Cardiac fibroblast (primary cell): ENCODE measurements around the gene KCND3.
A peak's percentile ranks its signal among the peaks of the same experiment; 100 is the strongest.

Experiments
- DNase-seq, 2 donors: peaks; one replicate each; pipeline versions ENCODE4 v3.0.0 to v3.0.0-alpha.2; 2010; ENCODE audit warnings: low read depth in 2 of 2
- H3K4me3 ChIP-seq, 2 donors: replicated peaks in 1 of 2; 1 replicate in 1 of 2; 2 replicates in 1 of 2; pipeline ENCODE4 v1.5.1; 2011; ENCODE audit warnings: low read depth in 2 of 2, low read length in 2 of 2, mild to moderate bottlenecking in 2 of 2, moderate library complexity in 1 of 2
- CTCF ChIP-seq: IDR thresholded peaks from one replicate; pipeline ENCODE4 v1.5.1; 2011; ENCODE audit warnings: low read depth, mild to moderate bottlenecking, low read length, inconsistent platforms

KCND3 gene

GRCh38 chr1:111778541-111779051, 210.9 kb downstream of the KCND3 start:
- peak in 1 of 2 donors; percentile 45 for DNase-seq

GRCh38 chr1:111778066-111778465, 211.4 kb downstream of the KCND3 start:
- no peak for DNase-seq
- no peak for TF ChIP-seq CTCF

More at GRCh38 chr1:111778541-111779051, 210.9 kb downstream of the KCND3 start:
- TF ChIP-seq CTCF, result no peak
- H3K4me3 ChIP-seq, result no peak overlapping the region

GRCh38 chr1:111777301-111777700, 212.2 kb downstream of the KCND3 start:
- TF ChIP-seq CTCF, result no peak
- no peak for DNase-seq
- H3K4me3 ChIP-seq, result no peak overlapping the region

More at GRCh38 chr1:111778066-111778465, 211.4 kb downstream of the KCND3 start:
- H3K4me3 ChIP-seq, result no peak overlapping the region

- TF ChIP-seq CTCF, result no peak
- H3K4me3 ChIP-seq, result no peak overlapping the region
- DNase-seq, result no peak
These were observed 212.6 kb downstream of the KCND3 start for GRCh38 chr1:111776861-111777260.

GRCh38 chr1:111776391-111776790, 213.1 kb downstream of the KCND3 start:
- peak in 1 of 2 donors; percentile 22 for DNase-seq
- TF ChIP-seq CTCF, result no peak
- H3K4me3 ChIP-seq, result no peak overlapping the region

- H3K4me3 ChIP-seq, result no peak overlapping the region
- DNase-seq, result no peak
- TF ChIP-seq CTCF, result no peak
These were observed 213.5 kb downstream of the KCND3 start for GRCh38 chr1:111775966-111776365.

GRCh38 chr1:111770916-111771315, 218.6 kb downstream of the KCND3 start:
- no peak for TF ChIP-seq CTCF
- DNase-seq, result peak in 1 of 2 donors; percentile 21

More at GRCh38 chr1:111770916-111771315, 218.6 kb downstream of the KCND3 start:
- H3K4me3 ChIP-seq, result no peak overlapping the region
